NCI-H146 (cell line): ENCODE data around the gene MAP1B.
A peak's percentile ranks its signal among the peaks of the same experiment; 100 is the strongest.
"Not testable (repeated sequence)": the region's sequence is repeated elsewhere in the genome, so short reads cannot be mapped to it uniquely, and the experiment has no call there.

Experiments used
- DNase-seq: peaks from one replicate; lab custom pipeline; 2025; lab: John Stamatoyannopoulos, UW

The MAP1B gene

DNA sequence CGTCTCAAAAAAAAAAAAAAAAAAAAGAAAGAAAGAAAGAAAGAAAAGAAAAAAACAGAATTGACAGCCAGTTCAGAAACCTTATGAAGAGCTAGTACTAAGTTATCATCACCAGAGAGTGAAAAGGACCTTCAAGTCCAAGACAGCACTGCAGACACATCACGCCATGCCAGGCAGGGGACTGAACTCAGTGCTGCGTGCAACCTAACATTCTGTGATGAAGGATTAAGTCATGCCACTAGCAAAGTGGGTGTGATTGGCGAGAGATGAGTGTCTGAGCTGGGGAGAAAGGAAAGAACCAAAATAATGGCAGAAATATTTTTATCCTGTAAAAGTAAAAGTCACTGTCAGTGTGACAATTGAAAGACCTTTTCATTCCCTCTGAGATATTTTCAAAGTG lies 54.7 kb downstream of the MAP1B start:
- no peak for DNase-seq

DNA sequence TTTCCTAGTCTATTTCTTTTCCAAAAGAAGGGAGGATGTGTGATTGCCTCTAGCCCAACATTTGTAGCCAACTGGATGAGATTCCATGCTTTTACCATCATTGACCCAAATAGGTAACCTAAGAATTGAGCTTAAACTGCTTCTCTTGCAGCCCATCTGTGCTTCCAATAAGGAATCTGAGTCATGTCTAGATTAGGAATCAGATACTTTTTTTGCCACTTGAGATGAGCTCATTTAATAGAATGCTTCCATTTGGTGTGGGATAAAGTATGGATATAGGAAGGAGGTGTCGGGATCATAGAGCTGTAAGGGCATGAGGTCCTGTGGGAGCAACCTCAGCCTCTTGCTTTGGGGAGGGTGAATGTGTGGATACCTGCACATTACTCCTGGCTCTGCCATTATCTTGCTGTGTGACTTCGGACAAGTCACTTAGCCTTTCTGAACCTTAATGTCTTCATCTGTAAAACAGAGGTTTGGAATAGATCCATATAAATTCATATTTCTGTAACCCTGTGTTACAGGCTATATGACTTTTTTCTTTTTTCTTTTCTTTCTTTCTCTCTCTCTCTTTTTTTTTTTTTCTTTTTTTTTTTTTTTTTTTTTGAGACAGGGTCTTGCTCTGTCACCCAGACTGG lies 56.2 kb downstream of the MAP1B start:
- DNase-seq = no peak

DNA sequence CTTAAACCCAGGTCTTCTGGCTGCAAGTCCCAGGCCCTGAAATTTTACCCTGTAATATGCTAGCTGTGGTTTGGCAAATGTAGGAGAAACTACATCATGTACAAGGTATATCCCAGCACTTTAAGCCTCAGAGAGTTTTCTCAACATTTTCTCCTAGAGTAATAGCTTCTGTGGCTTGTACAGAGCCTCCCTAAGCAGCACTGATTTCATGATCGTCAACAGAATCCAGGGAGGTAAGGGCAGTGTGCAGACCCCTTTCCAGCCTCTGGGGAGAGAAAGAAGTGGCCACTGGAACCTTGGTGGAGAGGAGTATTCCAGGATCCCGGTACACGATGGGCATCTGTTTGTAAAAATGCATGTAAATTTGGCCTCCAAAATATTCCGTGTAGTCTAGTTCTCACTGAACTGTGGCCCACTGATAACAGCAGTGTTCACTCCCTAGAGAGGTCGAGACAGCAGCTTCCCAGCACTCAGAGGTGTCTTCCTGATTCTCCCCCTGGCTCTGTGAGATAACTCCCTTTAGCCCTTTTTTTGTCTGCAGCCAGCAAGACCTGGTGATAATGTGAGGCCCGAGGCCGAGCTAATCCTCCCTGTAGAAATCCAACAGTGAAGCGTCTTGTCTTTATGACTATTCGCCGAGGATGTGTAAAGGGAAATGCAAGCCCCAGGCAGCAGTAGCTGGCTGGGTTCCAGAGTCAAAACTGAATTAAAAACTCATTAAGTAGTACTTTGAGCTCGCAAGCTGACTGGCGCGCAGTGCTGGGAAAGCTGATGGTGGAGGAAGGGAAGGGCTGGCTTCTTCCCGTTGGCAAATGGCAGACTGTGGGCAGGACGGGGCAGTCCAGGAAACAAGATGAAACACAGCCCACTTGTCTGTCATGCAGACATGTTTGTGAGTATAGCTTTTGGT lies 59.0 kb downstream of the MAP1B start:
- peak; percentile 71 for DNase-seq

- DNase-seq = no peak
Observed at GRCh38 chr5:72167257-72167656, 60.0 kb downstream of the MAP1B start.

DNA sequence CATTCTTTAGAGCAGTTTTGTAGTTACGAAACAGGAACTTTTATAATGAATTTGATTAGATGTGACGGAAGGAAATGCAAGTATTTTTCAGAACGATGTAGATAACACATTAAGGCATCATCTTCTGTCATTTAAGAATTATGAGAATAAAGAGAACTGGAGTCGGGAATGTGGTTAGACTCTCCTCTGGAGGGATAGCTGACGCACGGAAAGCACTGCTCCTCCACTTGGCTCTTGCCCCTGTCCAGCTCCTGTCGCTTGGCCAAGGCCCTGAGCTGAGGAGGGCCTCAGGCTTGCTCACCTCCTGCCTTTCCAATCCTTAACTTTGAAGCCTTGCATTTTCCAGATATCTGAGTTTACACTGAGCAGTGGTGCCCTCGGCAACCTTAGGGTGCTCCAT lies 60.5 kb downstream of the MAP1B start:
- no peak for DNase-seq

DNA sequence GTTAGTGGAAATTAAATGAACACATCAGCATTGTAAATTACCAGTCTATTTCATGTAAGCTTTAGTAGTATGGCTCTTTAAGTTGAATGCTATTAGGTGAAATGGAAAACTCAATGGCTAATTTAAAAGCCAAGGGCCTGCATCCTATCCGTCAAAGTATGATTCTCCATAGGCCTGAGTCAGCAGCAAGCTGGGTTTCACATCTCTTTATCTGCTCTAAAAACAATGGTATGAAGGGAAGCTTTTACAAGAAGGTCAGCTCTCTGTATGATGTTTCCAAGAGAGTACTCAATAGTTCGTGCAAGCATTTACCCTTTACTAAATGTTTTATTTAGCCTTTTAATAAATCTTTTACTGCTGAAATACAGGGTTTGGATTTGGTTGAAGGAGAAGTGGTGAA lies 62.8 kb downstream of the MAP1B start:
- DNase-seq = no peak

DNA sequence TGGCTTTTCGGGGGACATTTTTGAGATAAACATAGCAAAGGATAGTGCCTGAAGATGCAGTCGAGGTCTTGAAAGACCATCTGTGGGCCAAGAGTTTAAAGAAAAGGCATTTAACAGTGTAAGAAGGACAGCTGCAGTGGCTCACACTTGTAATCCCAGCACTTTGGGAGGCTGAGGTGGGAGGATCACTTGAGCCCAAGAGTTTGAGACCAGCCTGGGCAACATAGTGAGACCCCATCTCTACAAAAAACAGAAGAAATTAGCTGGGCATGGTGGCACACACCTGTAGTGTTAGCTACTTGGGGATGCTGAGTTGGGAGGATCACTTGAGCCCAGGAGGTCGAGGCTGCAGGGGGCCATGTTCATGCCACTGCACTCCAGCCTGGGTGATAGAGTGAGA lies 63.9 kb downstream of the MAP1B start:
- not testable (repeated sequence) for DNase-seq

DNA sequence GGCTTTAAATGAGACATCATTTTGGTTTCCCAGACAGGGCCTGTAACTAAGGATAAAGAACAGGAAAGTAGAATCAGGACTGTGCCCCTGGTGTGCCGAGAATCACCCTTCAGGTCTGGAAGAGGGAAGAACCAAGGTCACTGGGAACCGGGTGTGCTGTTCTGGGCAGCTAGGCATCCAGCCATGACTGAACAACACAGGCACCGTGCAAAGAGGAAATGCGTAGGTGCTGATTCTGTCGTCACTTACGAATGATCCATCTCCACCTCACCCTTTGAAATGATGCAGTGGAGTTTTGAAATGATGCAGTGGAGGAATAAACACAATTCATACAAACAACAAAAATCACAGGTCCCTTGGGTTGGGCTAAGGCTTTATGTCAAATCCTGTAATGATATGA lies 64.4 kb downstream of the MAP1B start:
- DNase-seq = no peak

GRCh38 chr5:72172786-72173185 lies 65.5 kb downstream of the MAP1B start:
- peak; percentile 56 for DNase-seq

DNA sequence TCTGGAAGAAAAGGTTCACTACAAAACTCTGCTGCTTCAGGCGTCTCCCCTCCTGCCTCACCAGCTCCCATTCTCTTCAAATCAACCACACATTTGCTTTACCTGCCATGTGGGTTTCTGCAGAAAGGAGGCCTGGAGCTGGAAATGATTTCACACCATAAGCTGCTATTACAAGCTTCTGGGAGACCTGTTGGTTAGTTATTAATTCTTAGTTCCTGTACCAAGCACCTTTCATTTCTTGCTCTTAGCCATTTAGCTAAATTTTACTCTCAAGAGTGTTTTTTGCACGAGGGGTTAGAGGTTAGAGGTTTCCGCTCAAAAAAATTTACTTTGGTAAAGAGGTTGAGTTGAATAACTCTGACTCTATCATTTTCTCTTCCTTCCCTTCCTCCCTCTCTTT lies 70.3 kb downstream of the MAP1B start:
- no peak for DNase-seq

- no peak for DNase-seq
Observed at GRCh38 chr5:72179028-72179815, 71.9 kb downstream of the MAP1B start.

DNA sequence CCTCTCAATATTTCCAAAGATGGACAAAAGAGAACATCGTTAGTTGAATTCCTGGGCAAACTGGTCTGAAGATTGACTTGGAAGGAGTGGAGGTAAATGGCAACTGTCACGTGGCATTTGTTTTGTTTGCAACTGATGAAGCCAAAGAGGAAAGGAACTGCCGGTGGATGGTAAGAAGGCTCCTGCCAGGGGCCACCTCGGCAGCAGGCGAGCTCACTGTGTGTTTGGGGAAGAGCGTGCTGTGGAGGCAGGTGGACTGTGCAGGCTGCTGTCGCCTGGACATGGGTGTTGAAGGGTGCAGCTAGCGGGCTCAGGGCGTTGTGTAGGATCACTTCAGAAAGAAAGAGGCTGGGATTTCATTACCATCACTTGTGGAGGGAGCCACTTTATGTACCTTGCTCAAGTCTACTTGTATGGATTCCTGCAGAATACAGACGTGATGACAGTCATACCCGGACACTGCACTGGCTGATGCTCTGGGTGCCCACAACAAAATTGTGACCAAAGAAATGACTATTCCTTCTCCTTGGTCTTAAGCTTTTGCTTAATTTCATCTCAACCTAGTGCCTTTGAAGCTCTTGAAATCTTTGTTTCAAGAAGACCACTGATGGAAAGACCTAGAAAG lies 72.7 kb downstream of the MAP1B start:
- no peak for DNase-seq

- no peak for DNase-seq
Observed at GRCh38 chr5:72180925-72181324, 73.7 kb downstream of the MAP1B start.

- no peak for DNase-seq
Observed at GRCh38 chr5:72182686-72183085, 75.4 kb downstream of the MAP1B start.

GRCh38 chr5:72183101-72183520 lies 75.8 kb downstream of the MAP1B start:
- DNase-seq = no peak

- DNase-seq = no peak
Observed at GRCh38 chr5:72184408-72184807, 77.1 kb downstream of the MAP1B start.

GRCh38 chr5:72185496-72186329 lies 78.4 kb downstream of the MAP1B start:
- DNase-seq = no peak

- DNase-seq = no peak
Observed at GRCh38 chr5:72187388-72188075, 80.3 kb downstream of the MAP1B start.

DNA sequence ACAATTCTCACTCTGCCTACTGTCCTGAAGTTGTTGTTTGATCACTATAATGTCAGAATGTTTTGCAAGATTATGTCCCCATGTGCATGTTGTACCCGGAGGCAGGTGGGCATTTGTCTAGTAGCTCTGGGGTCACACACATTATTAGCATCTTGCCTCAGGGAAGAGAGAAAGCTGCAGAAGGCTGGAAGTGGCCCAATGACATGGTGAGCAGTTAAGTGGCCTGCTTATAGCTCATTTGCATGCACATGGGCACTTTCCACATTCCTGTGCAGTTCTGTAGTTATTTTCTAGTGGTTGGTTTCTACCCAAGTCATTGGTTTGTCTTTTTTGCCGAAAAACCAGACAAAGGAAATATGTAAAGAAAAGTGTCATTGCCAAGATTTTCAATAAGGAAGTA lies 80.9 kb downstream of the MAP1B start:
- DNase-seq = no peak

GRCh38 chr5:72189146-72189545 lies 81.9 kb downstream of the MAP1B start:
- DNase-seq = no peak

DNA sequence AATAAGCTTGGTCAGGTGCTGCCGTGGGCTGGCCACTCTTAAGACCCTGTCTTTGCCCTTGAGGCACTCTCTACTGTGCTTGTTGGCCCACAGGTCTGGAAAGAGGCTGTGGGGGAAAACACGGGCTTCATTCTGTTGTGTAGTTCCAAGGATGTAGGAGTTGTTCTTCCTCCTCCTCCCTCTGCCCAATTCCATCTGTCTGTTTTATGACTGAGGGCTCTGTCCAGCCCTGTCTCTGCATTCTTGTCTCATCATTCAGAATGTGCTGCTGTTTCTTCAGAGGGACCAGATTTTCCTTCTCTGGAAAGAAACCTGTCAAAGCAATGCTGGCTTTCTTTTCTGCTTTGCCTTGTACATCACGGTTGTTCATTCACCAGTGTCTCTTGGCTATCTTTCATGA lies 84.1 kb downstream of the MAP1B start:
- no peak for DNase-seq
